GM04503 (cell line): Measurements from ENCODE around the gene PRAMEF1.
"Not testable (repeated sequence)": the region's sequence is repeated elsewhere in the genome, so short reads cannot be mapped to it uniquely, and the experiment has no call there.

Source experiments
- DNase-seq: peaks from one replicate; pipeline ENCODE4 v3.0.0-alpha.2; 2012; ENCODE audit warnings: low read depth

Gene PRAMEF1, protein sequence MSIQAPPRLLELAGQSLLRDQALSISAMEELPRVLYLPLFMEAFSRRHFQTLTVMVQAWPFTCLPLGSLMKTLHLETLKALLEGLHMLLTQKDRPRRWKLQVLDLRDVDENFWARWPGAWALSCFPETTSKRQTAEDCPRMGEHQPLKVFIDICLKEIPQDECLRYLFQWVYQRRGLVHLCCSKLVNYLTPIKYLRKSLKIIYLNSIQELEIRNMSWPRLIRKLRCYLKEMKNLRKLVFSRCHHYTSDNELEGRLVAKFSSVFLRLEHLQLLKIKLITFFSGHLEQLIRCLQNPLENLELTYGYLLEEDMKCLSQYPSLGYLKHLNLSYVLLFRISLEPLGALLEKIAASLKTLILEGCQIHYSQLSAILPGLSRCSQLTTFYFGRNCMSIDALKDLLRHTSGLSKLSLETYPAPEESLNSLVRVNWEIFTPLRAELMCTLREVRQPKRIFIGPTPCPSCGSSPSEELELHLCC

DNA sequence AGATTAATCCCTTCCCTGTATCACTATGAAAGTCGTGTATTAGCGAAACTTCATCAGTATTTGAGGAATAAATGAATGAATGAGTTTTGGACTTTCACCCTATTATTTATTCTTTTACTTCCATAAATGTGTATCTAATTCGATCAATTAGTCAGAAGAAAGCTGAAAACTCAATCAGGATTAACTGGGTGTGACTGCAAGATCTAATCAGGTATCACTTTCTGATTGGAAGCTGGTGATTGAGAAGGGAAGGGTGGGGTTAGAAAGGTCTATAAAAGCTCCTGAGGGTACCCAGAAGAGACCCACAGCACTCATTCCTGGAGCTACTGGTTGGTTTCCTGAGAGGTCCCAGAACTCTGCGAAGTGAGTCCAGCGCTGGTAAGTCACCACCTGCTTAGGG is at the start of gene PRAMEF1:
Gene PRAMEF1 (plus strand): TSS at position 301 of the 400 bp plus-strand sequence. CDS start 1,831 bp downstream, outside the sequence.
- DNase-seq: not testable (repeated sequence)

DNA sequence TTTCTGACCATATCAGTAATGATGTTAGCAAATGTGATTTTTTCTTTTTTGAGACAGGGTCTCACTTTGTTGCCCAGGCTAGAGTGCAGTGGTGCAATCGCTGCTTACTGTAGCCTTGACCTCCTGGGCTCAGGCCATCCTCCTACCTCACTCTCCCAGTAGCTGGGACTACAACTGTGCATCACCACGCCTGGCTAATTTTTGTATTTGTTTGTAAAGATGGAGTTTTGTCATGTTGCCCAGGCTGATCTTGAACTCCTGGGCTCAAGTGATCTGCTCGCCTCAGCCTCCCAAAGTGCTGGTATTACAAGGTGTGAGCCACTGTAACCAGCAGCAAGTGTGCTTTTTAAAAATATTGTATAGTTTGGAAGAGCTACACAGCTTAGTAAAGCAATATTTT is 49.3 kb upstream of the PRAMEF1 start:
- no peak for DNase-seq

DNA sequence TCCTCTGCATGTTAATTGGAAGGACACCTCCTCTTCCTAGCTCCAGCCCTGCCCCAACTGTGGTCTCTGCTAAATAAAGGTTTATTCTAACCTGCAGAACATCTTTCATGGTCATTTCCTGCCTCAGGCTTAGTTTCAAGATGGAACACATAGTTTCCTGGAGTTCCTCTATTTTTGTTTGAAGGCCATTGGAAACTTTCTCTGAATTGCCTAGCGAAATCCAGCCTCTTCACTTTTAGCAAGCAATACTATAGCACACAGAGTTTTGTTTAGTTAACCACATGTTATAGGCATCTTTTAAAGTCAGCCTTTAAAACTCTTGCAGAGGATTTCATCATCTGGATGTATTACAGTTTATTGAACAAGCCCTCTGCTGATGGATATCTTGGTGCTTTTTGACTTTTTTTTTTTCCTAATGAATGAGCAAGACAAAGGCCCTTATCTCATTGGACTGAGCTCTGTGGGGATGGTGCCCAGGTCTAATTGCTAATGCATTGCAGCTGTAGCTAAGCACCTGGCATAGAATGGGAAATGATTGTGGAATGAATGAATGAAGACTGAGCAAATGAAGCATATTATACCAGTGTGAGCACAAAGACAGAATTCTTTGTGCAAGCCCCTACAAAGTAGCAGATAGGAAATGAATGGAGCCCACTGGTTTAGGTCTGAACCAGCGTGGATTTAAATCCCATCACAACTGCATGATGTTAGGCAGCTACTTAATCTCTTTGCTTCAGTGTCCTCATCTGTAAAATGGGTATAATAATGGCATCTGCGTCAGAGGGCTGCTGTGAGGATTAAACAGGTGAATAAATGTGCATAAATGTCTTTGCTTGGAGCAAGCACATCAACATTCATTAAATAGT is 45.8 kb upstream of the PRAMEF1 start:
- peak; percentile 5 for DNase-seq

DNA sequence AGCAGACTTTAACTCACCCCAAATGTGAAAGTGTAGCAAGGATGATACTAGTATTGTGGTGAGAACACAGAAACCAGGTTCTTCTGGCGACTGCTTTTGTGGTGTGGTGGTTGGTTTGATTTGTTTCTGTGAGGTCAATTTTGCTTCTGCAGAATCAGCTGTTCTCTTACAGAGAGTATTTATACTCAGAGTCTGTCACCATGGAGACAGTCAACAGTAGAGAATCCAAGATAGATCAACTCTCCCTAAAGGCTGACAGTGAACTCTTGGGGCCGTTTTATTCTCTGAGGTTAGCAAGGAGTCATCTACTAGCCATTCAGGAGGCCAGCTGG is 45.2 kb upstream of the PRAMEF1 start, which contains the start of gene CFAP107:
Gene CFAP107 (plus strand): TSS at position 209 of the 332 bp plus-strand sequence. CDS start 231 bp downstream, outside the sequence.
- DNase-seq: peak; percentile 41

DNA sequence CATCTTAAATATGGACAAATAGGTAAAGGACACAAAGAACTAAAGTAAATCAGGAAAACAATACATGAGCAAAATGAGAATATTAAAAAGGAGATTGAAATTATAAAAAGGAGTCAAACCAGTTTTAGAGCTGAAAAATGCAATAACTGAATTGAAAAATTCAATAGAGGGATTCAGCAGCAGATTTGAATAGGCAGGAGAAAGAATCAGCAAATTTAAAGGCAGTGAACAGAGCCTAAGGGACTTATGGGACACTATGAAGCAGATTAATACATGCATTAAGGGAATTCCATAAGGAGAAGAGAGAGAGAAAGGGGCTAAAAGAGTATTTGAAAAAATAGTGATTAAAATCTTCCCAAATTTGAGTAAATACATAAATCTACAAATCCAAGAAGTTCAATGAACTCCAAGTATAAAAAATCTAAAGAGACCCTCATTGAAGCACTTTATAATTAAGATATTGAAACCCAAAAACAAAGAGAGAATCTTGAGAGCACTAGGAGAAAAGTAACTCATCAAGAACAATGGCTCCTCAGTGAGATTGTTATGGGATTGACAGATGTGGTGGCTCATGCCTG is 42.3 kb upstream of the PRAMEF1 start:
- DNase-seq: no peak

DNA sequence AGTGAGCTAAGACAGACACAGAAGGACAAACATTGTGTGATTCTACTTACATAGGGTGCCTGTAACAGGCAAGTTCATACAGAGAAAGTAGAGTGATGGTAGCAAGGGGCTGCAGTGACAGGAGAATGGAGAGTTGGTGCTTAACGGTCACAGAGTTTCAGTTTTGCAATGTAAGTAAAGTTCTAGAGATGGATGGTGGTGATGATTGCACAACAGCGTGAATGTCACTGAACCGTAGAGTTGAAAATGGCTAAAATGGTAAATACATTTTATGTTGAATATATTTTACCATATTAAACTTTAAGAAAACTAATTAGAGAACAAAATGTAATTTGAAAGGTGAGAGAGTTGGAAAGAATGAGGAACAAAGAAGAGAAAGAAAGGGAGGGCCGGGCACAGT is 36.5 kb upstream of the PRAMEF1 start:
- no peak for DNase-seq

DNA sequence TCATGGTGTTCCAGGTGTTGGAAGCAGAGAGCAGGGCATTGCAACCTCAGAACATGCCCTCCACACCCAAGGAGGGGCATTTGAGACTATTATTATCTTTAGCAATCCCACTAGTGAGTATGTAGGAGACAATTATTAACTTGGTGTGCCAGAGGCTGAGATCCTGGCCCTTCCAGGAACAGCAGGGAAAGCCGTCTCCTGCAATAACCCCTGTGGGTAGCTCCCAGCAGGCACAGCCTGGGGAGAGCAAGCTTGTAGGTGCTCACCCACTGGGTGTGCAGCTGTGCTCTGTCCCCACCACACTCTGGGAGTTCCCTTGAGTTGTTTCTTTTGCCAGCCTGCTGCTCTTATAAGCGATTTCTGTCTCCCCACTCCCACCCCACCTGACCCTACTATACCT is 34.9 kb upstream of the PRAMEF1 start:
- no peak for DNase-seq

DNA sequence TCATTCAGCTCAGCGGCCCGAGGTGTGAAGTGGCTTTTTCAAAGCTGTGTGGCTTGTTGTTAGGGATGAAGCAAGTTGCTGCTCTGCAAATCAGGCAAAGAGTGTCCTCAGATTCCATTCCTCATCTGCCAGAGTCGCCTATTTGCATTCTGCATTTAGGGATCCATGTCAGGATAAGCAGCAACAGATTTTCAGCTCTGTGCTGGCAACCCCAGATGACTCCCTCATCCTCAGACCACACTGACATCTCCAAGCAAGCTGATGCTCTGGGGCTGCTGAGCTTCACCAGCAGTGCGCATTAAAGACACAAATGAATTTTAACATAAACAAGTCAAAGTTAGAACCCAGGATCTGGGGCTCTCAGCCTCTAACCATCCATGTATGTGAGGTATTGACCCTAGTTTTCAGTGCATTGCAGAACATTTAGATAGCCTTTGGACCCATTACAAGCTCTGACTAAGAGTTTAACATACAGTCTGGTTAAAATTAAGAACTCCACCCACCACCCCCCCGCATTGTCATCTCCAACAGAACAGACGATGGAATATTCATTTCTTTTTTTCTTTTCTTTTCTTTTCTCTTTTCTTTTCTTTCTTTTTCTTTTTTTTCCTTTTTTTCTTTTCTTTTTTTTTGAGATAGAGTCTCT is 34.3 kb upstream of the PRAMEF1 start:
- DNase-seq: no peak

DNA sequence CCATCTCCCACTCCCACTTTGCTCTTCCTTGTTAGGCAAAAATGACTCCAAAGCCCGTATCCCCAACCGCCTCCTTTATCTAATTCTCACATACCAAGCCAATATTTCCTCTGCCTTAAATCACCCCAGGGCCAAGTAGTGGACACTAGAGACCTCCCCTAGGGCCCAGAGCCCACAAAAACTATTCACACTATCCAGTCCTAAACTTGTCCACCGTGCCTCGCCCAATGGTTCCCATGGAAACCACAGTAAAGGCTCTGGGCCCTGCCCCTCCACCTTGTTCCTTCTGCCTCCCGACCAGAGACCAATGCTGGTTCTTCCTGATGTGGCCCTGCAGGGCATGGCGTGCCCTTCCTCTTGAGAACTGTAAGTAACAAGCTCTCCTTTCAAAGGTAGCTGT is 33.4 kb upstream of the PRAMEF1 start:
- no peak for DNase-seq

DNA sequence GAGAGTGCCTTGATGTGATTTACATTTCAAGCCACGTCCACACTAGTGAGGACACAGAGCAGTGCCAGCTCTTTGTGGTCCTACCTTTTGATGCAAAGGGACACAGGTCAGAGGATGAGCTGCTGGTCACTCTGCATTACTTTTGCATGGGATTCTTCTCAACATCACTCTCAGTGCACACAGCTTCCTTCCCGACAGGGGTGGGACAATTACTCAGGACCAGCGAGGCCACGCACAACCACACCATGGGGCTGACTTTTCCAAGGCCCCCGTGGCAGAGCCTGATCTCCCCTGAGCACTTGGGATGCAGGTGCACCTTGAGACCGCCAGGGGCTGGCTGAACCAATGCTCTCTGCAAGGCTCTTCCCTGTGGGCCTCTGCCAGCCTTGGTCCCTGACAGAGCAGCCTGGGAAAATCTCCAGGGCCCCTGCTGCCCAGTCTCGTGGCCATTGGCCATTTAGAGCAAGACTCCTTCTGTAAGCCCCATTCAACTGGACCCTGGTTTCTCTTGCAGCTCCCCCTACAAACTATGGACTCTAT is 30.9 kb upstream of the PRAMEF1 start:
- no peak for DNase-seq

DNA sequence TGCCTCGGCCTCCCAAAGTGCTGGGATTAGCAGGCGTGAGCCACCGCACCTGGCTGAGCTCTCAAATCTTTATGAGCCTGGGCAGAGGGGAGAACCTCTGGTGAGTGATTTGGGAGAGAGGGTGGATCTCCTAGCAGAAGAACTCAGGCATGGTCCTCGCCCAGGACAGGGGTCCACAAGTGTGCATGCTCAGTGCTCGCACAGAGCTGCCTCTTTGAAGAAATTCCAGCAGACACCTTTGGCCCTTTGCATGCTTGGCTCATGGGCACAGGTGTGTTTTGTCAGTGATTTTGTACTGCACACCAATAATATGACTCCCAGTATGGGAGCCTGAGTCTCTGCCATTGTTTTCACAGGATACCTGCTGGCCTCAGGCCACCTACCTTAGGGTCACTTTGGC is 29.4 kb upstream of the PRAMEF1 start:
- no peak for DNase-seq

DNA sequence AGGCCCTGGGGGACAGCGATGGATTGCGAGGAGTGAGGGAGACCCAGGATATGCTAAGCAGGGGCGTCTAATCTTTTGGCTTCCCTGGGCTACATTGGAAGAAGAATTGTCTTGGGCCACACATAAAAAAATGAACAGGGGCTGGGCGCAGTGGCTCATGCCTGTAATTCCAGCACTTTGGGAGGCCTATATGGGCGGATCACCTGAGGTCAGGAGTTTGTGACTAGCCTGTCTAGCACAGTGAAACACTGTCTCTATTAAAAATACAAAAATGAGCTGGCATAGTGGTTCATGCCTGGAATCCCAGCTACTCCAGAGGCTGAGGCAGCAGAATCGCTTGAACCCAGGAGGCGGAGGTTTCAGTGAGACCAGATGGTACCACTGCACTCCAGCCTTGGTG is 28.4 kb upstream of the PRAMEF1 start:
- no peak for DNase-seq

DNA sequence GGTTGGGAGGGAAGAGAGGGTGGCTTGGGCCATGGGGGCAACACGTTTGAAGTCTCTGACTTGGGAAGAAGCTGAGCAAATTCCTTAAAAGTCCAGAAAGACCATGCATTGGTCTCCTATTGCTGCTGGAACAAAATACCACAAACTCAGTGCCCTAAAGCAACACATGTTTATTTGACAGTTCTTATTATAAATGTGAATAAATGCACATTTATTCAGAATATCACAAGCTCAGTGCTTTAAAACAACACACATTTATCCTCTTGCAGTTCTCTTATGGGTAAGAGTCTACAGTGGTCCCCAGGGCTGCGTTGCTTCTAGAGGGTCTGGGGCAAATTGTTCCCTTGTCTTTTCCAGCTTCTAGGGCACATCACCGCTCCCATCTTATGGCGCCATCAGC is 27.7 kb upstream of the PRAMEF1 start:
- DNase-seq: no peak

DNA sequence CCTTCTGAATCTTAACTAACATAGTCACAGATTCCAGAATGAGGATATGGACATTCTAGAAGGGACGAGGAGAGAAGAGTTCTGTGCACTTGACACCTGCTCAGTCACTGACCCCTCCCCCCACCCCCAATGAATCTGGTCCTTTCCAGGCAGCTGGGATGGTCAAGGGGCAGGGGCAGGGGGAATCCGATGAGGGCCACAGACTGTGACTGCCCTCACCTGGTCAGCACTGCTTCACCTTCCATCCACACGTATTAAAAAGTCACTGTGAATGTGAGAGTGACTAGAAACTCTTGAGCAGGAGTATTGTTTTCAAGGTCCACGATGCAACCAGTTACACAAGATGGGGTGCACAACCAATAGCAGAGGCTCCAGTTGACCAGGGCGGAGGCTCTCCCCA is 27.2 kb upstream of the PRAMEF1 start:
- DNase-seq: no peak

DNA sequence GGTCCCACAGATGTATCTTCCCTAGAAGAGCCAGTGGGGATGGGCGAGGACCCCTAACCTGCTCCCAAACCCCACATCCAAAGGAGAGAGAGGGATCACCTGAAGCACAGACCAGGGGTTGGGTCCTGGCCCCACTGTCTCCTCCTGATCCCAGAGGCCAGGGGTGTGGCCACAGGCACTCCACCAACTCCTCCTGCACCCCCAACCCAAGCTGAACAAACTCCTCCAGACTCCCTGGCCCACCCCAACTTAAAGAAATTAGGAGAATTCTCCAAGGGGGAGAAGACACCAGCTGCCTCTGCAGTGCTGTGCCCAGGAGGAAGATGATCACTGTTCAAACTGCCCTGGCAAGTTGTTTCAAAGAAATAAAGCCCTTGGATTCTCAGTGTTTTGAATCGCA is 22.2 kb upstream of the PRAMEF1 start:
- DNase-seq: no peak

DNA sequence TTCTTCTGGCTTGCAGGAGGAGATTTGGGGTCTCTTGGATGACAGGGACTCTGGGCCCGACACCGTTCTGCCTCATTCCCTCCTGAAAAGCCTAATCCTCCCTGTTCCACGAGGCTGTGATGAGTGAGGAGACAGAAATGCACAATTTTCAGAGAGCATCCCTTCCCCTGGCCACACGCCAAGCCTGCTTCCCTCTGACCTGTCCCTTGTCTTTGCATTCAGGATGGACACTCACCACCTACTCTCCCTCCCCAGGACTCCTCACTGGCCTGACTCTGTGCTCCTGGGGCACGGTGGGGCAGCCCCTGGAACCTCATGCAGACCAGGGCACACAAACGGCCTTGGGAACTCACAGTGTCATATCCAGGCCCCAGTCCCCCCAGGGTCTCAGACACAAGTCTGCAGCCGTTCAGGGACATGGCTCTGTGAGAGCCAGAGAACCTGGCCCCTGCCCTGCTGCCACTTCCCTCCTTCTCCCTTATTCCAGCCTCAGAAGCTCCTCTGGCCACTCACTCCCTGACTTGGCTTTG is 21.2 kb upstream of the PRAMEF1 start:
- DNase-seq: no peak

DNA sequence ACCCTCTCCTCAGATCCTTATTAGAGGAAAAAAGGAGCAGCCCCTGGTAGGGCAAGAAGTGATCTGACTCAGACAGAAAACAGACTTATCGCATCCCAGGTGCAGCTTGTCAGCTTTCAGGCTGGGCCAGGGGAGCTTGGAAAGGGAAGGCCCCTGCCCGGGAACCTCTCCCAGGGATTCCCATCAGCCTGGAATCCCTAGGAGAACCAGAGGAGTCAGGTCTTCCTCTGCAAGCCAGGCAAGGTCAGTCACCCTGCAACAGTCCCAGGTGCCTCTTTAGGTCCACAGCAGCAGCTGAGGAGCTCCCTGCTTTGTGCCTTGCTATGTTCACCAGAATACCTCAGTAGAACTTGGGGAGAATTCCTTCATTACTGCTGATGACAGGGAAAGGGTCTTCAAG is 20.6 kb upstream of the PRAMEF1 start:
- no peak for DNase-seq

DNA sequence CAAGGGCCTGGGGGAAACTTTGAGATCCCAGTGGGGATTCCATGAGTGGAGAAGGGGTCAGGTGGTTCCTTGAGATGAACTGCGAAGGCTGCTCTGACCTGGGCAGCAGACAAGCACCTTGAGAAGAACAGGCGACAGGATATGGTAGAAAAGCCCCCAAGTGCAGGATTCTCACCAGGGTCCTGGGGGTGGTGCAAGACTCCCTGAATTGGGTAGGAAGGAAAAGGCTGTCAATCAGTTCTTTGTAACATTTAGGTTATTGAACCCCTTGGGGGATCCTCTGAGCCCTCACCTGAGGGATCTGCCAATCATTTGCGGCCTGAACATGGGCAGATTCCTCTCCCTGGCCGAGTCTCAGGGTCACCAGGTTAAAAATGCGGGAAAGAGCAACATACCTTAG is 20.0 kb upstream of the PRAMEF1 start:
- DNase-seq: no peak

DNA sequence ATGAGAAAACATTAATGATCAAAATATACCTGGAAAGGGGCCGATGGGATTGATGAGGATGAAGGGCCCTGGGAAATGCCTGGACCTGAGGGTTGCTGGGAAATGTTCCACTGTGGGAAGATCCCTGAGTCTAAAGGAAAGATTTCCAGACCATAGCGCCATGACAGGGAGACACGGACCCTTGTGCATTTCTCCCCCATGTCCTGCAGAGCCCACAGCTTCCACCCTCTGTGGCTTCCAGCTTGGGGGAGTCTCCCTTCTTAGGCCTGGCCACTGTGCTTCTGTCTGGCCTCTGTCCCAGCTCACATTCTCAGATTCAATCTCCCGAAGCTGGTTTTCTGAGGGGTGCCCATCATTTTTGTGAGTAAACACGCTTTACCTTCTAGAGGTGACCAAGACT is 18.7 kb upstream of the PRAMEF1 start:
- DNase-seq: no peak

DNA sequence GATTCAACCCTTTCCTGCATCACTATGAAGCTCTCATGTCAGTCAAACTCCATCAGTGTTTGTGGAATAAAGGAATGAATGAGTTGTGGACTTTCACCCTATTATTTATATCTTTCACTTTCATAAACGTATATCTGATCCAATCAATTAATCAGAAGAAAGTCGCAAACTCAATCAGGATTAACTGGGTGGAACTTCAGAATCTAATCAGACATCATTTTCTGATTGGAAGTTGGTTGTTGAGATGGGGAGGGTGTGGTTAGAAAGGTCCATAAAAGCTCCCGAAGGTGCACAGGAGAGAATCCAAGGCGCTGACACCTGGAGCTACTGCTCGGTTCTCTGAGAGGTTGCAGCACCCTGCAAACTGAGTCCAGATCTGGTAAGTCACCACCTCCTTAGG is 17.8 kb upstream of the PRAMEF1 start, which contains the start of gene PRAMEF12:
Gene PRAMEF12 (plus strand): TSS at position 301 of the 400 bp plus-strand sequence. CDS start 1,130 bp downstream, outside the sequence.
- DNase-seq: no peak

DNA sequence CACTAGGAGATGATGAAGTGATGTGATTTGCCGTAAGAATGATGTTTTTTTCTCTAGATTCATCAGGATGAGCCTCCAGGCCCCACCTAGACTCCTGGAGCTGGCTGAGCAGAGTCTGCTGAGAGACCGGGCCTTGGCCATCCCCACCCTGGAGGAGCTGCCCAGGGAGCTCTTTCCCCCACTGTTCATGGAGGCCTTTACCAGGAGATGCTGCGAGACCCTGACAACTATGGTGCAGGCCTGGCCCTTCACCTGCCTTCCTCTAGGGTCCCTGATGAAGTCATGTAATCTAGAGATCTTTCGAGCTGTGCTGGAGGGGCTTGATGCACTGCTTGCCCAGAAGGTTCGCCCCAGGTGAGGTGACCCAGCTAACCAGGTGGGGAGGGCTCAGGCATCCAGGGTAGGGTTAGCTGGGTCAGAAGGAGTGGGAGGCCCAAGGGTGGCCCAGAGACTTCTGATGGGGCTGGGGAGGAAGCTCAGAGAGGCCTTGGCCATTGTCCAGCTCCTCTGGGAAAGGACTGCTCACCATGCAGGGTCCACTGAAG is 16.3 kb upstream of the PRAMEF1 start:
- no peak for DNase-seq
